T-helper 2 cell treated with Interferon-gamma antibody and Interleukin-4, amounts not matched to agents 100 ng/mL and 5 ng/mL, for 36 hours (primary cell): Measurements from ENCODE around the gene SLC30A2. TPM values are rescaled to one million over a fixed set of nuclear protein-coding genes. Genes with fewer than 3 reads are reported as not detected.

ENCODE experiments used
- intact Hi-C: fragments of 100-400 bp; cut with micrococcal nuclease; formaldehyde crosslinking; loops from one replicate; pipeline ENCODE4 v1.15.1; 2023
- total RNA-seq: library from RNA; stranded (reverse); gene quantifications from 2 replicates; pipeline ENCODE4 v1.2.3, GENCODE V29; 2022

SLC30A2 gene
- total RNA-seq, 1 donor from 2014 or later: not detected

DNA sequence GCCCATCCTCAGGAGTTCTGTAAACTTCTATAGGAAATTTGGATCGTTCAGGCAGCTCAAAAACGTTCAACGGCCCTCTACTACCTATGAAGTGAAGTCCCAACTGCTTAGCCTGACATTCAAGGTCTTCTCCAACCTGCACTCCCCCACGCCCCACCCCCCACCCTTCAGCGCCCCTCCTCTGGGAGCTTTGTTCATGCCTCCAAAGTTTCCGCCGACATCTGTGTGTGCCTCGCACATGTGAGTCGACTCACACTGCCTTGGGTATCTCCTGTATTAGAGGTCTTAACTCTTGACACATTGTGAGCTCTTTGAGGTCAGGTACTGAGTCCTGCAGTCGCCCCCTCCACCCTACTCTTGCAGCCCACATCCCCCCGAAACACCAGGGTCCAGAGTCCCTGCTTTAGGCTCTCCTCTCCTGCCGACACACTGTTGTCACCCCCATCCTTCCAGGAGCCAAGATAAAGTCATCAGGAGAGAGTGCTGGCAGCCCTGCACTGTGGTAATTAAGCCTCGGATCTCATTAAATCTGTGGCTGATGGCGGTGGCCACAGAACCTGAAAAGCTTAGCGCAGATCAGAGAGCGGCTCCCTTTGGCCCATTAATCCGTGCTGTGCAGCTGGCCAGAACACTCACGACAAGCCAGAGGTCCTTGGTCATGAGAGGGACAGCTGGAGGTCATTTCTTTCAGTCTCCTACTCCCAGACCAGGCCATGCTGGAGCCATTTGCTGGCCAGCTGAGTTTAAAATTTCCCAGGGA lies 46.7 kb downstream of the SLC30A2 start:
- intact Hi-C loops: loop anchor here (10.0 kb wide), 1 partner anchor 564 kb away; the partner anchor contains the start of gene MACO1

DNA sequence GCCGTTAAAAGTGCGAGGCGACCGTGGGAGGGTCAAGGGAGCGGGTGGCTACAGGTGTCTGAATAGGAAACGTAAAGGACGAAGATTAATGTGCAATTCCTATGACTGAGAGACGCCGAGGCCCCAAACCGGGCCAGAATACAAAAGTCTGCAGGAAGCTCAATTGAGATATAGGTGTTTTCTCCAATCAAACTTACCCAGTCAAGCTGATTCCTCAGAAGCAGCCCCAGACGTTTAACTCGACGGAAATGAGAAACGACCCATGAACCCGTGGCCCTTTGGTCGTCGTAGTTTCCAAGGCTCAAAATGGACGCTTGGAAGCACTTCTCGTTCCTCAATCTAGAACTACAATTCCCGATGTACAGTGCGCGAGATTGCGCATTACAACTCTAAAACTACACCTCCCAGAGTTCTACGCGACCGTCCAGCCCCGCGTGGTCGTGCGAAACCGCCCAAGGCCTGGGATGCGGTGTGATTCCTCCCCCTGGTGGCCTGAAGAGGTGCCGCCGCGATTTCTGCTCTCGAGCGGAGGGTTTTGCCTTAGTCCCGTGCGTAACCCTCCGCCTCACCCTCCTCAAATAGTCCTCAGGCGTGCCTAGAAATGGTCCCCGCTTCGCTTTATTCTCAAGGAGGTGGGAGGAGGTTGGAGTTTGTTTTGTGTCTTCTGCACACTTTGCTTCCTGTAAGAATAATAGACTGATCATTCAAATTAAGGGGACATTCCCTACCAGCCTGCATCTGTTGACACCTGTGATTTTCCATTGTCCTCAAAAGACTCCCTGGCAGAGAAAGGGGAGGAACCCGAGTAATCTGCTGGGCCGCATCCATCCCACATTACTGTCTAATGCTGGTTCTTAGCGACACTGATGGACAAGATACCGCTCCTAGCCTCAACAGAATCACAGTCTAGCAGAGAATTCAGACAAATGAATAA lies 47.8 kb downstream of the SLC30A2 start, which contains the start of gene PAFAH2:
TSS of gene PAFAH2 (minus strand) at position 236 of the 934 bp plus-strand sequence. CDS start 7,247 bp downstream, outside the sequence.
- intact Hi-C loops: loop anchor here (1.0 to 10.0 kb wide), 8 partner anchors 9 to 563 kb away; partner anchors contain the start of gene MACO1

DNA sequence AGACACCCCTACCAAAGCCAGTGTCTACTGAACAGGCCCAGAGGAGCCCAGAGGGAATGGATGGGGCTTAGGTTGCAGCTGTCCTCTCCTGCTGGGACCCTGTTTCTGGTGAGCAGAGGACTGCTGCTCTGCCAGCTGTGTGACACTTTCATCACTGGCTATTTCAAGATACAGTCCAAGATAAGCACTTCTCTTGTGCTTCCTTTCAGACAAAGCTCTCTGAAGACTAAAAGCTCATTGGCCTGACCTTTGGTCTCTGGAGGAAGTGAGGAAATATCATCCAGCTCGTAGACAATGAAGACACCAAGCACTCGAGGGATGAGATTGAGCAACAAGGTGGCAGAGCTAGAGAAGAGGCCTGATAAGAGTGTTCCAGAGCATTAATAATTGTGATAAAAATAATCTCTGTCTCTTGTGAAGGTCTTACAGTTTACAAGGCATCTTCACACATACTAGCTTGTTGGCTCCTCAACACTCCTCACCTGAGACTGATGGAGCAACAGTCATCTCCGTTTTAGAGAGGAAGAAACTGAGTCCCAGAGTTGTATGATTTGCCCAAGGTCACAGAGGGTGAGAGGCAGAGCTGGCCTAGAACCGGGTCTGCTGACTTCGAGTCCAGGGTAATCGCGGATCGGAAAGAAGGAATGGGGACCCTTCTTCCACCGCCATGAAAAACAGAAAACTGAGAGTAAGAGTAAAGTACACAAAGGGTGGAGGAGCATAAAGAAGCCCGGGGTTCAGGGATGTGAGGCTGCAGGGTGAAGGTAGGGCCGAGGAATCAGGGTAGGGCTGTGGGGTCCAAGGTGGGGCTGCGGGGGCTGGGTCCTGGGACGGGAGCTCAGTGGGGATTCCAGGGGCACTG lies 48.7 kb downstream of the SLC30A2 start:
- intact Hi-C loops: loop anchor here (1.0 to 10.0 kb wide), 2 partner anchors 8 to 562 kb away; partner anchors contain the start of gene MACO1

DNA sequence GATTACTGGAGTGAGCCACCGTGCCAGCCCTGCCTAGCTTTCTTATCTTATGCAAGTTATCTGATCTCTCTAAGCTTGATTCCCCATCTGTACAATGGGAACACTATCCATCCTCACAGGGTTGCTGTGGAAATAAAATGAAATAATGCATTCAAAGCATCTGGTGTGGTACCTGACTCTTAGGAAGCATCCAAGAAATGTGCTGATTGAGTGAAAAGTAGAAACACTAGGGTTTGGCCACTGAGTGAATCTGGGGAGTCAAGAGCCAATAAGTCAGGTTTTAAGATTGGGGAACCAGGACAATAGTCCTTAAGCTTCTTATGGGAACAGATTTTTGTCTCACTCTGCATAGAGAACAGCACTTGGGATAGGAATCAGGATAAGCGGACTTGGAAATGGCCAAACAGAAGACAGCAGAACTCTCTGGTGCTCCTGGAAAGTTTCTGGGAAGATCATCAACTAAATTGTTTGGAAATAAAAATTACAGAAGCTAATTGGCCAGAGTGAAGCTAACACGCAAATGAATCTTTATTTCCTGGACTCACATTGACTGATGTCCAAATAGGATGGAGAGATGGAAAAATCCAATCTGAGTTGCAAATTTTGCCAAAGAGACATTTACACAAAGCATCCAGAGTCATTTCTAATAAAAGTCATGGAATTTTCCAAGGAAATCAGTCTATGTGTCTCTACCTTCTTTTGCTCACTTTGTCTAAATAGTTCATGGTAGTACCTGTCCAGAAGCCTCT lies 51.3 kb downstream of the SLC30A2 start:
- intact Hi-C loops: loop anchor here (10.0 kb wide), 1 partner anchor 560 kb away; the partner anchor contains the start of gene MACO1

DNA sequence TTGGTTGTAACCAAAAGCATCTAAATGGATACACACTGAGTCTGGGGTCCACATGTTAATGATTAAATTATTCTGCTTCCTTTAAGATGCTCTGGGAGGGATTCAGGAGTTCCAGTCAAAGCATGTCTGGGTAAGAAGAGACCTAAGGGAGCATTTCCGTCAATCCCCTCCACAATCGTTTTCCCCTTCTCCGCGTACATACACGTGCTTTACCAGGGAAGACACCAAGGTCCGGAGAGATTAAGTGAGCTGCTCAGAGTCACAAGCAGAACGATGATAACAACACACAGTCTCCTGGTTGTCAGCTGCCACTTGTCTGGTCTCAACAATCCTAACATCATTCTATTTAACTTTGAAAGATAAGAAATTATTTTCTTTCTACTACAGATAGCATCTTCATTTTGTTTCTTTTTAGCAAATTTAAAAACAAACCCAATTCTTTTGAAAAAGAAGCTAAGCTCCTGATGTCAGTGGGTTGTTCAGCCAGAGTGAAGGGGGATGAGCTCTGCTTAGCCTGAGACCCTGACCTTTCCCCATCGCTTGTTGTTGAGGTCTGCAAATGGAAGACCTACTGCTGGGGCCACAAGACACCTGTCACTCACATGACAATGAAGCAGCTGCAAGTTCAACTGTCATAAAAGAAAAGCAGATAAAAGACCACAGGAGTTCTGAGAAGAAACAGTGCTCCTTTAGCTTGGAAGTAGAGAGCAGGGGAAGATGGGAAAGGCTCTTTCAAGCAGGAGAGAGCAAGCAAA lies 52.5 kb downstream of the SLC30A2 start:
- intact Hi-C loops: loop anchor here (10.0 kb wide), 1 partner anchor 559 kb away; the partner anchor contains the start of gene MACO1

DNA sequence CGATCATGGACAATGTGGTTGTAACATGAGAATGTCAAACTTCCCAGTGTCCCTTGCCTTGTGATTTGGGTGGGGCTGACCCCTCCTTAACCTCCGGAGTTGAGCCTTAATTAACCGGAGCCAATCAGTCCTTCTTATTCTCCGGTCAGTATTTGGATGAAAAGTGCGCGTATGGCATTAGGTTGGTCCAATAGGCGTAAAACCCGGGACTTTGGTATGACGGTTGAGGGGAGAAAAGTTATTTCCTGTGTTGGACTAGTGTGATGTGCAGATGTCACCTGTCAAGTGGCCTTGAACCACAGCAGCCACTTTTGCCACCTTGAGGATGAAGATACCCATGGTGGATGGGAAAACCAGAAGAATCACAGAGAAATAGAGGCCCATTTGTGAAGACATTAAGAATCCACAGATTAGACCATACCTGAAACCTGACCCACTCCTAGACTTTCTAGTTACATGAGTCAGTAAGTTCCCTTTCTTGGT lies 53.2 kb downstream of the SLC30A2 start:
- intact Hi-C loops: loop anchor here (10.0 kb wide), 1 partner anchor 558 kb away; the partner anchor contains the start of gene MACO1

DNA sequence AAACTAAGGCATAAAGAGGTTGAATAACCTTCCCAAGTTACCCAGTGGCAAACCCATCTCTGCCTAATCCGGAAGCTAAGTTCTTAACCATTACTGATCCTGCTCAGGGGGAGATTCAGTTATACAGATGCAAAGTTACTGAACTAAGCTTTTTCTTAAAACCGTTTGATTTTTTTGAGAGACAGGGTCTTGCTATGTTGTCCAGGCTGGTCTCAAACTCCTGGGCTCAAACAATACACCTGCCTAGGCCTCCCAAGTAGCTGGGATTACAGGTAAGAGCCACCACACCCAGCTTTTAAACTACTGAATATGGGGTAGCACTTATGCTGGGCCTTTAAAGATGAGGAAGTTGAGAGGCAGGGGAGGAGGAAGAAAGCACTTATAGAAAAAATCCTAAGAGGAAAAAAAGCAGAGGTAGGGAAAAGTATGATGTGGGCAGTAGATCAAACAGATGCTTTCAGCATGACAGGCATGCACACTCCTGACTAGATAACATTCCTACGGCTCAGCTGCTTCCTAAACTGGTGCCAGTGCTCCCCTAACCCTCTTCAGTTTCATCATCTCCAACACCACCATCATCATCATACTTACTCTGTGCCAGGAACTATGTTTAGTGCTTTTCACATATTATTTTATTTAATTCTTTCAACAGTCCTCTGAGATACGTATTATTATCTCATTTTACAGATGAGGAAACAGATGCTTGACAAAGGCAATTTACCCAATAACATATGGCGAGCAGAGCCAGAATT lies 53.8 kb downstream of the SLC30A2 start:
- intact Hi-C loops: loop anchor here (10.0 kb wide), 1 partner anchor 557 kb away; the partner anchor contains the start of gene MACO1

DNA sequence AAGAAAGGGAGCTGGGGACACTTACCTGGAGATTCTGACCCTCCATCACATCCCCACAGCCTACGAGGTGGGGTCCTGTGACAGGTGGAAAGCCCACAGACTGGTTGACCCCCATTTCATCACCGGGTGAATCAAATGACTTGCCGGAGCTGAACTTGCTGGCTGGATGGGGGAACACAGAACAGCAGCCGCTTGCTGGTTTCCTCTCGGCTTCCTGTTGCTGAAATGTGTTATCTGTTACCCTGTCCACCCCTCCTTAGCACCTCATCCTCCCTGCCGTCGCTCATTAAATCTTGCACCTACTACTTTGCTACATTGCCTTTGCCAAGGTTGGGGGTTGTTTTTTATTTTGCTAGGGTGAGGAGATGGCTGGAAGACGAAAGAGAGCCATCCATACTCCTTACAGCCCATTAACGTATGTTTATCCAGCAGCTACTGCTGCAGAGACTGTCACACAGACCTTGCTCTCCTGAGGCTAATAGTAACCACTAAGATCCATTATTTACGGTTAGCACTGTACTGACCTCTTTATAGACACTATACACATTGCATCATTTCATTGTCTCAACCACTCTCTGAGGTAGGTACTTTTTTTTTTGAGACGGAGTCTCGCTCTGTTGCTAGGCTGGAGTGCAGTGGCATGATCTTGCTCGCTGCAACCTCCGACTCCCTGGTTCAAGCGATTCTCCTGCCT lies 55.1 kb downstream of the SLC30A2 start:
- intact Hi-C loops: loop anchor here (10.0 kb wide), 1 partner anchor 556 kb away; the partner anchor contains the start of gene MACO1

DNA sequence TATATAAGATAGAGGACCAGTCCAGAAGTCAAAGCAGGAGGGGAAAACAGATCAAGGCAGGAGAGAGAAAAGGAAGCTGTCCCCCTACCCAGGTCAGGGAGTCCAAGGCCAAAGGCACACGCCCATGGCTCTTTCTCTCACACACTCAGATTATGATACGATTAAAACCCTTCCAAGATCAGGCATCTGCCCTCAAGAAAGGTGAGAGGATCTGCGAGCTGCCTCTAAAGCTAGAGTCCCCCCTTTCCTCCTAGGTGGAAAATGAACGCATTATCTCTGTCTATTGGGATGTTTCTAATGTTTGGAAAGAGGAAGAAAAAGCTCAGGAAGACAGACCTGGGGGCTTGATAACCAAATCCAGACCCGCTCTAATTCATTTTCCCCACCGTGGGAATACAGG lies 55.7 kb downstream of the SLC30A2 start:
- intact Hi-C loops: loop anchor here (10.0 kb wide), 1 partner anchor 555 kb away; the partner anchor contains the start of gene MACO1

DNA sequence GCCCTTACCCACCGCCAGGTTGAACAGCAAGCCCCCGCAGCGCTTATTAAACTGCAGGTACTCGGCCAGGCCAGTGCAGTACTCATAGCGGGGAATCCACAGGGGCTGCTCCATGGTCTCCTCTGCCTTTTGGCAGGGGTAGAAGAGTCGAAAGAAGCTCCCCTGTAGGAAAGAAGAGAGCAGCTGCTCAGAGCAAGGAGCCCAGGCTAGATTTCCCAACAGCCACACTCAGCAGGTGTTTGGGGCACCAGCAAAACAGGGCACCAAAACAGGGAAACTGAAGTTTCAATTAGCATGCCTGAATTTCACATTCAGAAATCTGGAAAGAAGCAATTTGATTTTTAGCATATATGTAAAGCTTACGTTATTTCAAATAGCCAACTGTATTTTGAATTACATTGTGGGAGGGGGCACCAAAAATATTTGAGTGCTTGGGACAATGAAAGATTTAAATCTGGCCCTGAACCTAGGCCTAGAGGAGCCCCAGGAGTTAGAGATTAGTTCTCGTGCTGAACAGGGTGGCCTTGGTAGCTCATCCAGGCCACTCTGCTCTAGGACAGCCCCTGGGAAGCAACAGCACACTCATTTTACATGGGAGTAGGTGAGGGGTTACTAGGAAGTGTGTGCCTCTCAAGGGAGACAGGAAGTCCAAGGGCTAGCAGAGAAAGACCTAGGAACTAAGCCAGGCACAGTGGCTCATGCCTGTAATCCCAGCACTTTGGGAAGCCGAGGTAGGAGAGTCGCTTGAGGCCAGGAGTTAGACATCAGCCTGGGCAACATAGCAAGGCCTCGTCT lies 56.3 kb downstream of the SLC30A2 start:
- intact Hi-C loops: loop anchor here (1.0 to 10.0 kb wide), 2 partner anchors 8 to 555 kb away; partner anchors contain the start of gene MACO1

DNA sequence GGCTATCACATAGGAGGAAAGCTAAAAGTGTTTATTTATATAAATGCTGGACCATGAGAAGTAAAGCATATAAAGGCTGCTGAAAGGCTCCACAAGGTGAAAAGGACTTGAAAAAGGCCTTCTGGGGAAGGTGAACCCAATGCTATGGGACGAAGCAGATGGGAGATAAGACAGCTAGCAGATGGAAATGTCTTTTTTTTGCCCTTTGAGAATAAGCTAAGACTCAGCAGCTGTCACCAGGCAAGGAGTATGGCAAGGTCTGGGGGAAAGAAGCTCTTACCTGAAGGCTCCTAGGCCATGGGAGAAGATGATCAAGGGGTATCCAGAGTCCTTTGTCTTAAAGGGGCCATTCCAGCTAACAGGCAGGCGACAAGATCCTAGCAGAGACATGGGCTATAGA lies 58.0 kb downstream of the SLC30A2 start:
- intact Hi-C loops: no loop called here

Other genes starting within 250 kb of the SLC30A2 start
- gene SELENON, start 245.9 kb downstream of the SLC30A2 start, total RNA-seq: 6.6 and 7.6 TPM in 2 replicates
- 30.7 and 31.4 TPM in 2 replicates for gene MTFR1L, start 226.2 kb downstream of the SLC30A2 start, total RNA-seq
- gene AUNIP, start 186.7 kb downstream of the SLC30A2 start, total RNA-seq: 6.5 and 6.6 TPM in 2 replicates
- gene PAQR7, start 170.4 kb downstream of the SLC30A2 start, total RNA-seq: 2.2 and 2.4 TPM in 2 replicates
- 527 and 531 TPM in 2 replicates for gene STMN1, start 139.7 kb downstream of the SLC30A2 start, total RNA-seq
- gene PAFAH2, start 48.1 kb downstream of the SLC30A2 start, total RNA-seq: 11.2 and 12.4 TPM in 2 replicates
- gene EXTL1, start 24.3 kb downstream of the SLC30A2 start, total RNA-seq: not detected in 2 replicates
- gene TRIM63, start 21.5 kb upstream of the SLC30A2 start, total RNA-seq: not detected in 2 replicates
- 19.9 and 23.4 TPM in 2 replicates for gene PDIK1L, start 65.7 kb upstream of the SLC30A2 start, total RNA-seq
- gene FAM110D, start 113.0 kb upstream of the SLC30A2 start, total RNA-seq: not detected in 2 replicates
- not detected in 2 replicates for gene C1orf232, start 122.8 kb upstream of the SLC30A2 start, total RNA-seq
- 41.9 and 42.2 TPM in 2 replicates for gene ZNF593, start 123.8 kb upstream of the SLC30A2 start, total RNA-seq
- not detected in 2 replicates for gene ZNF593OS, start 125.7 kb upstream of the SLC30A2 start, total RNA-seq
- gene CNKSR1, start 131.4 kb upstream of the SLC30A2 start, total RNA-seq: 5.9 and 7.2 TPM in 2 replicates
- not detected in 2 replicates for gene CATSPER4, start 144.5 kb upstream of the SLC30A2 start, total RNA-seq
- gene CEP85, start 188.1 kb upstream of the SLC30A2 start, total RNA-seq: 41.0 and 44.0 TPM in 2 replicates
- 679 and 690 TPM in 2 replicates for gene SH3BGRL3, start 234.0 kb upstream of the SLC30A2 start, total RNA-seq